Renal cortical epithelial cell (primary cell): Measurements from ENCODE around the gene ERO1A. TPM values are rescaled to one million over a fixed set of nuclear protein-coding genes. Genes with fewer than 3 reads are reported as not detected.
"Not testable (repeated sequence)": the region's sequence is repeated elsewhere in the genome, so short reads cannot be mapped to it uniquely, and the experiment has no call there.

Source experiments
- DNase-seq: peaks from one replicate; pipeline ENCODE4 v3.0.0-alpha.2; 2011; ENCODE audit warnings: low read depth
- total RNA-seq: library from RNA; depleted of rRNA; stranded (reverse); fragments of >200 nt; gene quantifications from 2 replicates; pipeline ENCODE4 v1.2.3, GENCODE V29; 2014

Gene ERO1A, protein sequence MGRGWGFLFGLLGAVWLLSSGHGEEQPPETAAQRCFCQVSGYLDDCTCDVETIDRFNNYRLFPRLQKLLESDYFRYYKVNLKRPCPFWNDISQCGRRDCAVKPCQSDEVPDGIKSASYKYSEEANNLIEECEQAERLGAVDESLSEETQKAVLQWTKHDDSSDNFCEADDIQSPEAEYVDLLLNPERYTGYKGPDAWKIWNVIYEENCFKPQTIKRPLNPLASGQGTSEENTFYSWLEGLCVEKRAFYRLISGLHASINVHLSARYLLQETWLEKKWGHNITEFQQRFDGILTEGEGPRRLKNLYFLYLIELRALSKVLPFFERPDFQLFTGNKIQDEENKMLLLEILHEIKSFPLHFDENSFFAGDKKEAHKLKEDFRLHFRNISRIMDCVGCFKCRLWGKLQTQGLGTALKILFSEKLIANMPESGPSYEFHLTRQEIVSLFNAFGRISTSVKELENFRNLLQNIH
- 104 and 154 TPM in 2 replicates for total RNA-seq

DNA sequence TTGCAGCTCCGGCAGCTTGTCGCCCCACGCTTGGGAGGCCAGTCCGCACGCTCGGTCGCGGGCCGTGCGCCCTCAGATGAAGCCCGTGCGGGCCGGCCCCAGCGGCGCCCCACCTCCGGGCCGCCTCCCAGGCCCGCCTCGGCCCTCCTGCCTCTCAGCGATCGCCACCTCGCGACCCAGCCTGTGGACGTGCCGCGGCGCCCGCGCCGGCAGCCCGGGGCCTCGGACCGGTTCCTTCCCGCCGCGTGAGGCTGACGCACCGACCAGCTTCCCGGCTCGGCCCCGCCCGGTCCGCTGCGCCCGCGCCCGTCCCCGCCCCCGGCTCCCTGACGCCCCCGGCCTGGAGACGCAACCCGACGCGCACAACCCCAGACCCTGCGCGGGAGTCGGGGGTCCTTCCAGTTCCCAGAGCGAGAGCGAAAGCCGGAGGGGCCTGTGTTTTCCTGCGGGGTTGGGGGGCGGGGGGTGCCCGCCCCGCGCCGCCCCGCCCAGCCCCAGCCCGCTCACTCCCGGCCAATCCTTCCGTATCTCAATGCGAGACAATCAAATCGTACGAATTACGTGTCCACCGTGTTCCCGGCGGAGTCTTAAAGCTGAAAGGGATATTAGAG, at the start of gene ERO1A:
Gene ERO1A, minus strand, starts transcription at position 78 of the 611 bp plus-strand sequence. Its CDS starts 77 bp downstream, at position 1.
- peak; percentile 68 for DNase-seq

GRCh38 chr14:52741865-52742264, 46.5 kb upstream of the ERO1A start:
- no peak for DNase-seq

- DNase-seq, result no peak
These were observed 45.4 kb upstream of the ERO1A start for GRCh38 chr14:52740751-52741150.

DNA sequence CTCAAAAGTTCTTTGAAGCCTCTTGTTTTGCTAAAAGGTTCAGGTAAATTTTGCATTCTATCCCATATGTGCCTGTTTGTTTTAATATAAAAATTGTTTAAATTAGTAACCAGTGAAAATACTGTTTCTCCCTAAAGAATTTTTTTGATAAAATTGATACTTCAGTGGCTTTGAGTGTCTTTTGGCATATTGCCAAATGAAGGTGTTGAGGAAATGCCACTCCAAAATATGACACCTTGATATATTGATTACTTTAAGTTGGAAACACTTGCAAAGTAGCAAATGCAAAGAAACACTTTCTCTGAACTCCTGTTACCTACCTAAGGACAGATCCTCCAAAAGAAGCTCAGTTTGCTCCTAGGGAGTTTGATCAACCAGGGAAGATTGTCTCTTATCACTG, 43.1 kb upstream of the ERO1A start:
- DNase-seq, result no peak

DNA sequence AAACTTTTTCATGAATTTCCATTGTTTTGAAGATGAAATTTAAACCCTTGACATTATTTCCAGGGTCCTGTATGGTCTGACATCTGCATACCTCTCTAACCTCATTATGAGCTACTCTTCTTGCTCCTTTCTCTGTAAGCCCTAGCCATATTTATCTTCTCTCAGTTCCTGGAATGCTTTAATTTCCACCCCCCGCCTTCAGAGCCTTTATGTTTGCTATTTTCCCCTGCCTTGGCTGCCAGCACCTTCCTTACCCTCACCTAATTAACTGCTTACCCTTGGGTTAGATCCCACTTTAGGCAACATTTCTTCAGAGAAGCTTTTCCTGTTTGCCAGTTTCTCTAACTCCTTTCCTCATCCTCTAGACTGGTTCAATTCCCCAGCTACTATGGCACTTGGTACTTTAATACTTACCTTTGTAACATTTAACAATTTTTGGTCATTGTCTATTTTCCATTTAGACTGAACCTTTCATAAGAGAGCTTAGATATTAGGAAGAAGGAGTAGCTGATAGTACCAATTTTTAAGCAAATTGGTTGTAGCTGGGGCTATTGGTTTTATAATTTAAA, 40.6 kb upstream of the ERO1A start:
- no peak for DNase-seq

- DNase-seq, result no peak
These were observed 38.5 kb upstream of the ERO1A start for GRCh38 chr14:52733824-52734223.

- DNase-seq, result peak; percentile 14
These were observed 35.4 kb upstream of the ERO1A start for GRCh38 chr14:52730709-52731111.

DNA sequence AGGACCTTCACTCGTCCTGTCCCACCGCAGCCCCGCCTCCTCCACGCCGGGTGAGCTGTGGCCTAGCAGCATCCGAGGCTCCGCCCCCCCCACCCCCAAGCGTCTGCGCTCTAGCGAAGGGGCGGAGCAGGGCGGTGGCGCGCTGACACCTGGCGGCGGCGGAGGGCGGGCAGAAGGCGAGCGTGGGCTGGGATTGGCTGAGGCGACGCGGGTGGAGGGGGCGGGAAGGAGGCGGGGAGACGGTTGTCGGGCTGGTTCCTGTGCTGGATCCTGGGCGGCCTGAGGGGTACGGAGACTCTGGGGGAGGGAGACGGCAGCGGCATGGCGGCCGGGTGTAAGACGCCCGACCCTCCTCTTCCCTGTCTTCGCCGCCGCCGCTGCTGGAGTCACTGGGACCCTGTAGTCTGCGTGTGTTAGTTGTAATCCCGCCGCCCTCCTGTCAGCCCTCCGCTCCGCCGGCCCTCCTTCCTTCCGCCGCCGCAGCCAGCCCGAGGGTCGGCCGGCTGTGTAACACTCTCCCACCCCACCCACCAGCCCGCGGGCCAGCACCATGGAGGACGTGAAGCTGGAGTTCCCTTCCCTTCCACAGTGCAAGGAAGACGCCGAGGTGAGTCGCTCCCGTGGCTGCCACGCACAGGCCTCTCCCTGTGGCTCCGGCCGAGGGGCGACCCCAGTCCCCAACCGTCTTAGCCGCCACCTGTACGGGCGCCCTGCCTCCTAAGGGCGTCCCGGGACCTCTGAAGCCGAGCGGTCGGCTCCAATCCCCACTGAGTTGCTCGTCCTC, 34.8 kb upstream of the ERO1A start, which contains the start of gene STYX:
Gene STYX, plus strand, starts transcription at position 242 of the 784 bp plus-strand sequence. Its CDS starts 309 bp downstream, at position 551.
- DNase-seq, result peak; percentile 90

GRCh38 chr14:52729585-52729924, 34.2 kb upstream of the ERO1A start:
- no peak for DNase-seq

DNA sequence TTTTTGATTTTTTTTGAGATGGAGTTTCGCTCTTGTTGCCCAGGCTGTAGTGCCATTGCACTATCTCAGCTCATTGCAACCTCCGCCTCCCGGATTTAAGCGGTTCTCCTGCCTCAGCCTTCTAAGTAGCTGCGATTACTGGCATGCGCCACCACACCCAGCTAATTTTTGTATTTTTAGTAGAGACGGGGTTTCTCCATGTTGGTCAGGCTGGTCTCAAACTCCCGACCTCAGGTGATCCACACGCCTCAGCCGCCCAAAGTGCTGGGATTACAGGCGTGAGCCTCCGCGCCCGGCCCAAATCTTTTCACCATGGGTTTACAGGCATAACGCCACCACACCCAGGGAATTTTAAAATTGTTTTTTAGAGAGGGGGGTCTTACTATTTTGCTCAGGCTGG, 33.7 kb upstream of the ERO1A start:
- DNase-seq, result not testable (repeated sequence)

DNA sequence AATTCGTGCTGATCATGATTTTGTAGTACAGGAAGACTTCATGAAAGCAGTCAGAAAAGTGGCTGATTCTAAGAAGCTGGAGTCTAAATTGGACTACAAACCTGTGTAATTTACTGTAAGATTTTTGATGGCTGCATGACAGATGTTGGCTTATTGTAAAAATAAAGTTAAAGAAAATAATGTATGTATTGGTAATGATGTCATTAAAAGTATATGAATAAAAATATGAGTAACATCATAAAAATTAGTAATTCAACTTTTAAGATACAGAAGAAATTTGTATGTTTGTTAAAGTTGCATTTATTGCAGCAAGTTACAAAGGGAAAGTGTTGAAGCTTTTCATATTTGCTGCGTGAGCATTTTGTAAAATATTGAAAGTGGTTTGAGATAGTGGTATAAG, 32.2 kb upstream of the ERO1A start:
- not testable (repeated sequence) for DNase-seq

- DNase-seq, result no peak
These were observed 28.9 kb upstream of the ERO1A start for GRCh38 chr14:52724360-52724644.

DNA sequence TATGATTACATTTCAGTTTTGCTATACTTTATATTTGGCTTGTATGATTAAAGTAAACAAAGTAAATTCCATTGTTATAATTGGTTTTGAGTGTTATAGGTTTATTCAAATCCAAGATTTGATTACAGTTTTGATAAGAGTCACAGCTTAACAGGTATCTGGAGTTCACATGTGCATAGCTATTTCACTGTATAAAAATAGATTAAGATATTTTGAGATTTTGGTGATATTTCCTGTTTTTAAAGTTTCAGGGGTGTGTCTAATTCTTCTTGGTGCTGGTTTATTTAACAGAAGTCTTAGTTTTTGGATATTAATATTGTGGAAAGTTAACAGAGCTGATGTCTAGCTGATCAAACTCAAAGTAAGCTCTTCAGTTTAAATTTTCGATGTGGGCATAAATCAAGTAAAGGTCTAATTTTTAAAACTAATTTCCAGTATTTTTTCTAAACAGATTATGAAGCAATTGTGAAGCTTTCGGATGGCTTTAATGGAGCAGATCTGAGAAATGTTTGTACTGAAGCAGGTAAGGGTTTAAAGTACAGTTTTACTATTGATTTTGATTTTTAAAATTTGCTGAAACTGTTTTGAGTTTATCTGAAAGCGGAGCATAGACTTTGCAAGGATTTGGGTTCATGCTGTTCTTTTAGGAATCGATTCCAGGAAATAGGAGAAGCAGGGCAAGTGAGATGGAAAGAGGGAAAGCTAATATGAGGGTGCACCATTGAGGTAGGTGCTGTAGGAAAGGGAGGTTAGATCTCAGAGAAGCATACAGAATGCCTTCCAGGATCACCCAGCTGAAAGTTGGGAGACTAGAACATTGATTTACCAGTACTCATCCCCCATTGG, 28.4 kb upstream of the ERO1A start:
- DNase-seq, result no peak

DNA sequence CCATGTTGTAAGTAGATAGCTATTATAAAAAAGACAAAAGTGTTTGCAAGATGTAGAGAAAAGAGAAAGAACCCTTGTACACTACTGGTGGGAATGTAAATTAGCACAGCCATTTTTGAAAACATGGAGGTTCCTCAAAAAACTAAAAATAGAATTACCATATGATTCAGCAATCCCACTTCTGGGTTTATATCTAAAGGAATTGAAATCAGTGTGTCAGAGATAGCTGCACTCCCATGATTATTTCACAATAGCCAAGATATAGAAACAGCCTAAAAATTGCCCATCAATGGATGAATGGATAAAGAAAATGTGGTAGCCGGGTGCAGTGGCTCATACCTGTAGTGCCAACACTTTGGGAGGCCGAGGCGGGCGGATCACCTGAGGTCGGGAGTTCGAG, 20.8 kb upstream of the ERO1A start:
- DNase-seq, result no peak

GRCh38 chr14:52711666-52712065, 16.3 kb upstream of the ERO1A start:
- DNase-seq, result no peak

DNA sequence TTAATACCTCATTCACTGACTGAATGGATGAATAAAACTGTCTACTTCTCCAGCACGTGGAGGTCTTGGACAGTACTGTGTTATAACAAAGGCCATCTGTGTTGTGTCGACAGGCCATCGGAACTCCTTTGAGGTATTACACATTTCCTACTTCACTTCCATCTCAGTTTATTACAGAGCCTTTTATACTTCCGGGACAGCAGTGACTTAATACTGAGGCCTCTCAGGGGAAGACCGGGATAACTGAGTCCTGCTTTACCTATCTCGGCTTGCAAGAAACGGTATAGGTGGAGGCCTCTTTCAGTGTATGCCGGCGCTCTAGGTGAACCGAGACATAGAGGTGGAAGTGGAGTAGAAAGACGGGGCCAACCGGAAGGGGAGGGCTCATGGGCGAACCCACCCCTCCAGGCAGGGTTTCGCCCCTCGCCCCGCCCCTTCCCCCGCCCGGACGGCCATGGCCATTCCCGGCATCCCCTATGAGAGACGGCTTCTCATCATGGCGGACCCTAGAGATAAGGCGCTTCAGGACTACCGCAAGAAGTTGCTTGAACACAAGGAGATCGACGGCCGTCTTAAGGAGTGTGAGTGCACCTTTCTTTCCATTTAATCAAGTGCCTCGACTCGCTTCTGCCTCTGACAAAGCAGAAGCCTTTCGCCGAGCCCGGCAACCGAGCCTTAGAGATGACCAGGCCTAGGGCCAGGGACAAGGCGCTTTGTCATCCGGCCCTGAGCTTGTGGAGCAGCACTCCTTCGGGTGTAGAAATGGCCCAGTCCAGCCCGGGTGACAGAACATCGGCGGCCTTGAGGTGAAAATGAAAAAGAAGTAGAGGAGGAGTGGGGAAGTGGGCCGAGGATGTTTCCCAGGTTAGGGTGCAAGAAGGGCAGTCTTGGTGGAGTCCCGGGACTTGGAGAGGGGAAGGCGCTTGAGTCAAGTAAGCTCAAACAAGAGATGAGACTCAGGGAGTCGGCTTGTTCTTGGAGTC, 11.7 kb upstream of the ERO1A start, which contains the start of gene PSMC6:
Gene PSMC6, plus strand, starts transcription at position 477 of the 983 bp plus-strand sequence. Its CDS starts 20 bp downstream, at position 497.
- DNase-seq, result peak; percentile 76

GRCh38 chr14:52706286-52706685, 10.9 kb upstream of the ERO1A start:
- DNase-seq, result peak; percentile 37

GRCh38 chr14:52703664-52704063, 8.3 kb upstream of the ERO1A start:
- no peak for DNase-seq

DNA sequence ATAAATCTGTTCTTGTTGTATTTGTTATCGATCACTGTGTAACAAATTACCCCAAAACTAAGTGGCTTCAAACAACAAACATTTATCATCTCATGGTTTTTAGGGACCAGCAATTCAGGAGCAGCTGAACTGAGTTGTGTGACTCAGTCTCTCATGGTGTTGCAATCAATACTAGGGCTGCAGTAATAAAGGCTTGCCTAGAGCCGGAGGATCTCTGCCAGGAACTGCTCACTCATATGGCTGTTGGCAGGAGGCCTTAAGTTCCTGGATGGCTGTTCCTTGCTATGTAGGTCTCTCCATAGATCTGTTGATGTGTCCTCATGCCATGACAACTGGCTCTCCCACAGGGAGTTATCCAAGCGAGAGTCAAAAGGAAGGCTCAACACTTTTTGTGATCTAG, 7.9 kb upstream of the ERO1A start:
- DNase-seq, result peak; percentile 96

- DNase-seq, result peak; percentile 39
These were observed 5.9 kb upstream of the ERO1A start for GRCh38 chr14:52701223-52701622.
